Skeletal muscle tissue (tissue), 4 donors: ENCODE results near the gene CACNA2D3. TPM values are rescaled to one million over a fixed set of nuclear protein-coding genes. Genes with fewer than 3 reads are reported as not detected.
A peak's percentile ranks its signal among the peaks of the same experiment; 100 is the strongest.

Experiments used
- H3K27ac ChIP-seq: one replicate; pipeline ENCODE4 v1.7.0; 2013; ENCODE audit warnings: mild to moderate bottlenecking, low read depth, low read length, inconsistent platforms
- H3K27me3 ChIP-seq, 3 donors: one replicate each; pipeline ENCODE4 v1.7.0; 2013; ENCODE audit warnings: low read length in 3 of 3; ENCODE audit not compliant: control insufficient read depth in 3 of 3, insufficient read depth in 3 of 3
- H3K36me3 ChIP-seq, 3 donors: one replicate each; pipeline ENCODE4 v1.7.0; 2013; ENCODE audit warnings: low read length in 3 of 3; ENCODE audit not compliant: control insufficient read depth in 3 of 3, insufficient read depth in 3 of 3
- H3K4me1 ChIP-seq, 3 donors: one replicate each; pipeline ENCODE4 v1.7.0; 2013; ENCODE audit warnings: low read length in 3 of 3, mild to moderate bottlenecking in 3 of 3; ENCODE audit not compliant: control insufficient read depth in 3 of 3, insufficient read depth in 3 of 3
- H3K4me3 ChIP-seq, 3 donors: one replicate each; pipeline ENCODE4 v1.7.0; 2013; ENCODE audit warnings: low read length in 3 of 3
- H3K9ac ChIP-seq, 3 donors: one replicate each; pipeline ENCODE4 v1.7.0; 2013; ENCODE audit warnings: low read length in 3 of 3, mild to moderate bottlenecking in 3 of 3, moderate library complexity in 2 of 3, low read depth in 1 of 3
- H3K9me3 ChIP-seq, 3 donors: one replicate each; pipeline ENCODE4 v1.7.0; 2013; ENCODE audit warnings: low read length in 3 of 3; ENCODE audit not compliant: control insufficient read depth in 3 of 3
- total RNA-seq: library from RNA; depleted of rRNA; stranded (reverse); fragments of >200 nt; gene quantifications from one replicate; pipeline ENCODE4 v1.2.3, GENCODE V29; 2014
- donor health status: Osteomylitis.

The CACNA2D3 gene
- total RNA-seq, 1 donor from 2014 or later: 3.1 TPM

DNA sequence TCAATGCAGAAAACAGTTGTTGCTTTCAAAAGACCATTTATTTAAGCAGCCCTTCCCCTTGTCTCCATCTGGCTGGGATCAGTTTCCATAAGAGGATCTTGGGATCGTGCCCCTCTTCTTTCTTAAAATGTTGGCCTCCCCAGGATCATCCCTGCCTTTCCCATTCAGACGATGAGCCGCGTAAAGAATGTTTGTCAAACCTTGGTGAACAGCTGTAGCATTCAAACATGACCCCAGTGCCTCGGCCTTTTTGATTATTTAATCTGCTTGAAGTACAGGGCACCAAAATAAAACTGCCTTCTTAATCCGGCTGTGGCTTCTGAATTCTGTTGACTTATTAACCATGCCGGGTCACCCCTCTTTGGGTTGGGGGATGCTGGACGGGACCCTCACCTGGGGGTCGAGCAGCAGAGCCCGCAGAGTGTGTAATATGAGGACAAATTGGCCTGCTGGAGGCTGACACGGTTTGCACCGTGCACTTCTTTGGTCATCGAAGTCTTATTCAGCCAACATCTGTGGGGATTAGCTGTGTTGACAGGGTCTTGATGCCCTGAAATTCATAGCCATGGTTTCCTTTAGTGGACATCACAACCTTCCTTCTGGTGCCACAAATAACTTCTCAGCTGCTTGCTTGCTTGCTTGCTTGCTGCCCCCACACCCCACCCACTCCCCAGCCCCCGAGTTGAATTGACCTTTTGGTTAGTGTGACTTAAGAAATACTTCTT is 805.9 kb downstream of the CACNA2D3 start, which contains the start of gene LRTM1:
TSS of gene LRTM1 (minus strand) at position 14 of the 725 bp plus-strand sequence. CDS start 148 bp downstream, outside the sequence.
- H3K36me3 ChIP-seq: no peaks in the 10 kb centered on the region
- H3K4me1 ChIP-seq: peaks cover 11 to 24% (median 13%) of the 10 kb centered on the region in 3 donors
- no peak within 1 kb of the TSS for H3K27ac ChIP-seq
- no peak within 1 kb of the TSS for H3K4me3 ChIP-seq
- H3K9ac ChIP-seq: no peak within 1 kb of the TSS
- no peaks in the 10 kb centered on the region for H3K9me3 ChIP-seq
- H3K27me3 ChIP-seq: no peaks in the 10 kb centered on the region

DNA sequence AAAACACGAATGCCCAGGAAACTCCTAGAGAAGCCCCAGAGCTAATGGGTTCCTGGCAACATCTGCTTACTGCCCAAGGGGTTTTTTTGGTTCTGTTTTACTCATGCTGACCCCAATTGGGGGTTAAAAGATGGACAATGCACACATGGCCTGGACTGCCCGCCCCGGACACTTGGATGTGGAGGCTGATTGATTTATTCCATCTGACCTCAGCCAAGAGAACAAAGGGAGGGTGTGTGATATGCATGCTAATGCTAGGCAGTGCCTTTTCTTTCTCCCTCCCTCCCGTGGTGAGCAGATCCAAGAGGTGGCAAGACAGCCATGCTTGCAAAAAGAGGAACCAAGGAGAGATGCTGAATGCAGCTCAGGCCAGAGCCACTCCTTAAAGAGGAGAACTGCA is 808.8 kb downstream of the CACNA2D3 start:
- Histone ChIP-seq H3K36me3 (no peaks in the 10 kb centered on the region), H3K4me3 (no peak overlapping the region), H3K9me3 (no peaks in the 10 kb centered on the region), H3K4me1 (peaks cover 7 to 22% (median 15%) of the 10 kb centered on the region in 3 donors), H3K27me3 (no peaks in the 10 kb centered on the region), H3K9ac (no peak overlapping the region), H3K27ac (no peak overlapping the region)

DNA sequence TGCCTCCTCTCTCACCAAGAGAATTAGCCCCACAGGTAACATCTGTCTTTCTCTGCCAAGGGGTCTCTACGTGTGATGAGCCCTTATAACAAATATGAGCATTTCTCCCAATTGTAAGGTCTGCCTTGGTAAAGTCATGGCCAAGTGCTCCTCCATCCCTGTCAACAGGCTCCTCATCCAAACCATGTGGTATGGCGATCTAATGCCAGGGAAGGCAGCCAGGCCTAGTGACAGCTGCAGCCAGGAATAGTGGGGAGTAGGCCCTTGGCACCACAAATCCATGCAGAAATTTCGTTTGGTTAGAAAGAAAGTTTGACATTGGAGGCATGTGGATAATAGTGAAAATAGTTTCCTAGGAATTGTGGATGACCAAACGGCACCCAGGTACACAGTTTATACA is 810.3 kb downstream of the CACNA2D3 start:
- Histone ChIP-seq H3K4me1 (peaks cover 7 to 22% (median 15%) of the 10 kb centered on the region in 3 donors), H3K9me3 (no peaks in the 10 kb centered on the region), H3K36me3 (no peaks in the 10 kb centered on the region), H3K9ac (no peak overlapping the region), H3K4me3 (no peak overlapping the region), H3K27ac (peak overlapping the region; percentile 1), H3K27me3 (no peaks in the 10 kb centered on the region)

DNA sequence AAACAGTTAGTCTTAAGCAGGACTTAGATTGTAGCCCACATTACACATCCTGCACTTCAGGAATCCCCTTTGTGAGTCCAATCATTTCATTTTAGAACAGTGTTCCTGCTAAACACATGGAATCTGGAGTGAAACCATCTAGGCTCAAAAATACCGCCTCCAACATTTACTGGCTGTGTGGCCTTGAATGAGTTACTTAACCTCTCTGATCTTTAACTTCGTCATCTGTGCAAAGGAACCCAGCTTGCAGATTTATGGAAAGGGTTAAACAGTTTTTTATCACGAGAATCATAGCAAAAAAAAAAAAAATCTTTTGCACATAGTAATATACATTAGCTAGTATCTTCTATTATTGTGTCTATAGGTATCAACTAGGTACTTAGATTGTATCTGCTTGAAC is 813.5 kb downstream of the CACNA2D3 start:
- Histone ChIP-seq H3K4me1 (peaks cover 7 to 23% (median 12%) of the 10 kb centered on the region in 3 donors), H3K27me3 (no peaks in the 10 kb centered on the region), H3K4me3 (no peak overlapping the region), H3K9me3 (no peaks in the 10 kb centered on the region), H3K9ac (no peak overlapping the region), H3K27ac (no peak overlapping the region), H3K36me3 (no peaks in the 10 kb centered on the region)

DNA sequence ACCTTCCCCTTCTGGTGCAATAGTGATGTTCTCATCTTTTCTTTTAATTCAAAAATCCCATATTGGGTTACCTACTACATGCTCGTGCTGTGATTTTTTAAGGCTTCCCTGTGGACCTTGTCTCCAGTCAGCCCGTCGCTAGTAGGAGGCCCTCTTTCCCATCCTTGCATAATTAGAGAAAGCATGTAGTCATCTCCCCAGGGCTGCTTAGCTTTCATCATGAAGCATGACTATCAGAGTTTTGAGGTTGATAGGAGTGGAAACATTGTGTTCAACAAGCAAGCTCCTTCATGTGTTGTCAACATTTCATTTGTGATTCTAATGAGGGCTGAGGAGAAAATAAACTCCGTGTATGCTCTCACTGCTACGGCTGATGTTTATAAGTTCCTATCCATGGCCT is 814.2 kb downstream of the CACNA2D3 start:
- peaks cover 7 to 21% (median 17%) of the 10 kb centered on the region in 3 donors for H3K4me1 ChIP-seq
- no peak overlapping the region for H3K27ac ChIP-seq
- no peaks in the 10 kb centered on the region for H3K27me3 ChIP-seq
- no peak overlapping the region for H3K4me3 ChIP-seq
- no peaks in the 10 kb centered on the region for H3K9me3 ChIP-seq
- no peaks in the 10 kb centered on the region for H3K36me3 ChIP-seq
- no peak overlapping the region for H3K9ac ChIP-seq

DNA sequence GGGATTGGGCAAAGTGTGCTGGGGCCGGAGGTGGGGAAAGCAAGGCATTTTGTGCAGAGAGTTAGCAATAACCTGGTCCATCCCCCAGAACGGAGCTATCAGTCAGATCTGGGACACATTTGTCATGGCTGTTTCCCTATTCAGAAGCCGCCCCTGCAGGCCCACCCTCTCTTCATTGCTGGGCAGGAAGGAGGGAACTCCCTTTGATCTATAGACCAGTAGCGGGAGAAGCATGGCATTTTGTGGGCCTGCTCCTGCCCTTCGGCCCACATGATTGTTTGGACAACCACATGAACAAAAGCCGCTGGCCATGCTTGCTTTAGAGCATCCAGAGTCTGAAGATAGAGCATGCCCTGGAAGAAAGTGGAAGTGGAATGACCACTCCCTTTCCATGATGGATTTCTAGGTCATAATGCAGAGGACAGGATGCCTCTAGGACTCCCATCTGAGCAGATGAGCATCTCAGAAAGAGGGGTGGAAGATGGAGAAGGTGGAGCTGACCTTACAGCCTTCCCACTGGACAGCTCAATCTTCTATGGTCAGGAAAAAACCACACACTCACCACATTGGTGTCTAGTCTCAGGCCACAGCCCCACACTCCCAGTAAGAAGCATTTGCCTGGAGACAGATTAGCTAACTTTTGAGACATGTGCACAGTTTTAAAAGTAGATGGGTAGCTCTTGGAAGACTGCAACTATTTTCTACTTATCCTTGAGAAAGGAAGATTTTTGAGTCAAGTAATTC is 817.4 kb downstream of the CACNA2D3 start:
- Histone ChIP-seq H3K27ac (no peak overlapping the region), H3K4me3 (no peak overlapping the region), H3K9me3 (no peaks in the 10 kb centered on the region), H3K27me3 (no peaks in the 10 kb centered on the region), H3K36me3 (no peaks in the 10 kb centered on the region), H3K9ac (no peak overlapping the region), H3K4me1 (peaks cover 4 to 18% (median 12%) of the 10 kb centered on the region in 3 donors)

DNA sequence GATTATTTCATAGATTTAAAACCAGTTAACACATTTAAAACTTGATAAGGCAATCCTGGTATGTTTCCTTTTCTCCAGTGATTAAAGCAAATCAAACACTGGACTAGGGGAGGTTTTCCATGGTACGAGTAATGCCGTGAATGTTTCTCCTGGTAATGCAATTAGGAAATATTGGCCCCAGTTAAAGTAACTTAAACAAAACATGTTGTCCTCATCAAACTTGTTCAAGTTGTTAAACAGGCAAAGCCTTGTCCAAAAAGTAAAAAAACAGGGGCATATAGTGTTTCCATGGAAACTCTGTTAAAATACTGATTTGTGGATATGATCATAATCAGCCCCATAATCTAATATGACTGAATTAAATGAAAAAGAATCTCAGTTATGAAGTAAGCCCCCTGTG is 818.6 kb downstream of the CACNA2D3 start:
- Histone ChIP-seq H3K27me3 (no peaks in the 10 kb centered on the region), H3K4me3 (no peak overlapping the region), H3K36me3 (no peaks in the 10 kb centered on the region), H3K9ac (no peak overlapping the region), H3K9me3 (no peaks in the 10 kb centered on the region), H3K4me1 (peaks cover 4 to 18% (median 12%) of the 10 kb centered on the region in 3 donors), H3K27ac (no peak overlapping the region)

DNA sequence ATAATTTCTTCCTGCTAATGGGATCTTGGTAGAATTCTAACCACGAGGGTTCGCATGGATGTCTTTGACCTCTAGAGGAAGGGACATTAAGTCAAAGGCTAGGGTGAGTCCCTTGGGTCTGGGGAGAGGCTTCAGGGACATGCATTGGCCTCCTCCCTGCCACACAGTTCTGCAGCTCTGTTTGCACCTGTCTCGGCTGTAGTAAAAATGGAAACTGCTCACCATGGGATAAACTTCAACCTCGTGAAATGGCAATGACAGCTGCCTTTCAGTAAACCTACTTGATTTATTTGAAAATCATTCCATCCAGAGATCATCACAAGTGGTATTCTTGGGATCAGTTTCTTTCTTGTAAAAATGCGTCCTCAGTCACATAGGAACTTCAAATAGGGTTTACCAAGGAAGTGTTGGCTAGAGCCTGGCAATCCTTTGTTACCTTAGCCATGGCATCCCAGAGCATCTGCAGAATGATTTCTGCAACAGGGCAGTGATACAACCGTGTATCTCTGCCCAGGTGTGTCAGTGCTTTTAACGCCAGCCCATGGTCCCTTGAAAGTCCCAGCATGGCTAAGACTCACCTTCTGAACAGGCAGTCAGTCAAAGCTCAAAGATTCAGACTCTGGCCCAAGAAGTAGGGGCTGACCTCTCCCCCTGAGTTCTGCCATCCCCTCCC is 819.5 kb downstream of the CACNA2D3 start:
- Histone ChIP-seq H3K9me3 (no peaks in the 10 kb centered on the region), H3K9ac (peak overlapping the region in 1 of 3 donors; percentile 10), H3K4me1 (peaks cover 4 to 18% (median 12%) of the 10 kb centered on the region in 3 donors), H3K27me3 (no peaks in the 10 kb centered on the region), H3K4me3 (no peak overlapping the region), H3K27ac (peak overlapping the region; percentile 57), H3K36me3 (no peaks in the 10 kb centered on the region)

DNA sequence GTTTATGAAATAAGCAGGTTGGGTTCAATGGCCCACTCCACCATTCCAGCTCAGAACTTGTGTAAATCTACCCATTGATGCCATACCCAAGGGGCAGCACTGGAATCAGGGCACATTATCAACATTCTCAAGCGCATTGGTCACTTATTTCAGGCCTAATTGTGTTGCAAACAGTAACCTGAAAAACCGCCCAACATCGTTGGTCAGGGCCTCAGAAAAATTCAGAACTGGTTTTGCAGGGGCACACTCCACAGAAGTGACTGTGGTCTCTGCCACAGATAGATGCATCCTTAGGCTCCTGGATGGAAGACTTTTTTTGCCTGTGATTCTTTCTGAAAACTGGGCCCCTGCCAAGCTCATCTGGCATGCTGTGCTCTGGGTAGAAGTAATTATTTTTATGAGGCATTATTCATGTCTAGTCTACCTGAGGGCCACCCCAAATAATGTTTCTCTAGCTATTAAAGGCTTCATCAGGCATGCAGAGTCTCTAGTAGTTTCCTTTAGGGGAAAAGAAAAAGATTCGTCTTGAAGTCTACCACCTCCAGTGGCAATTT is 827.2 kb downstream of the CACNA2D3 start:
- Histone ChIP-seq H3K4me3 (no peak overlapping the region), H3K9me3 (no peaks in the 10 kb centered on the region), H3K9ac (no peak overlapping the region), H3K27ac (no peak overlapping the region), H3K4me1 (peaks cover 5 to 23% (median 22%) of the 10 kb centered on the region in 3 donors), H3K36me3 (no peaks in the 10 kb centered on the region), H3K27me3 (no peaks in the 10 kb centered on the region)
